Measurements from ENCODE around the gene APBB1IP. TPM values are rescaled to one million over a fixed set of nuclear protein-coding genes. Genes with fewer than 3 reads are reported as not detected.

Gene APBB1IP
- total RNA-seq, 1 experiment from 2014 or later = 0.22 TPM

DNA sequence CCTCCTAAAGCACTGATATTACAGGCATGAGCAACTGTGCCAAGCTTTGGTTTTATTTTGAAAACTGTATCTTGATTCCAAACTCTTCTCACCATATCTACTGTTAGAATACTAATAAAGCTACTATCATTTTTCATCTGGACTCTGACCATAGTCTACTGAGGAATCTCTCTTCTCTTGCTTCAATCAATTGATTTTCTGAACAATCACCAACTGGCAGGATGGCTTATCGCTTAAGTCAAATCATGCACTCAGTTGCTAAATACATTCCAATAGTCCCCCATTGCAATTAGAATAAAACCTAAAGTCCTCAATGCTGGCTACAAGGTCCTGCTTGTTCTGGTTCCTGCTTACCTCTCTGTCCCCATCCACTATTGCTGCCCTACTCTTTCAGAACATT is 2.3 kb upstream of the APBB1IP start:
- TF ChIP-seq MXD4 (CRISPR knock-in tag; IDR thresholded peaks at IDR 0.05; ENCODE audit: borderline replicate concordance) (no peak), EMX1 (CRISPR knock-in tag; IDR thresholded peaks at IDR 0.05) (no peak), SMAD4 (CRISPR knock-in tag; IDR thresholded peaks at IDR 0.05) (no peak), ZNF281 (CRISPR knock-in tag; IDR thresholded peaks at IDR 0.05) (no peak), NFATC4 (CRISPR knock-in tag; IDR thresholded peaks at IDR 0.05) (no peak), ZNF671 (CRISPR knock-in tag; IDR thresholded peaks at IDR 0.05) (no peak), ZNF317 (CRISPR knock-in tag; IDR thresholded peaks at IDR 0.05; ENCODE audit: borderline replicate concordance, low read depth) (no peak), SOX15 (CRISPR knock-in tag; IDR thresholded peaks at IDR 0.05) (no peak)
- TF ChIP-seq, protein P1, sequence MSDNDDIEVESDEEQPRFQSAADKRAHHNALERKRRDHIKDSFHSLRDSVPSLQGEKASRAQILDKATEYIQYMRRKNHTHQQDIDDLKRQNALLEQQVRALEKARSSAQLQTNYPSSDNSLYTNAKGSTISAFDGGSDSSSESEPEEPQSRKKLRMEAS (CRISPR knock-in tag; IDR thresholded peaks at IDR 0.05) = no peak
- TF ChIP-seq, protein P2, sequence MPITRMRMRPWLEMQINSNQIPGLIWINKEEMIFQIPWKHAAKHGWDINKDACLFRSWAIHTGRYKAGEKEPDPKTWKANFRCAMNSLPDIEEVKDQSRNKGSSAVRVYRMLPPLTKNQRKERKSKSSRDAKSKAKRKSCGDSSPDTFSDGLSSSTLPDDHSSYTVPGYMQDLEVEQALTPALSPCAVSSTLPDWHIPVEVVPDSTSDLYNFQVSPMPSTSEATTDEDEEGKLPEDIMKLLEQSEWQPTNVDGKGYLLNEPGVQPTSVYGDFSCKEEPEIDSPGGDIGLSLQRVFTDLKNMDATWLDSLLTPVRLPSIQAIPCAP (CRISPR knock-in tag; IDR thresholded peaks at IDR 0.05) = no peak
- POLR2A ChIA-PET = interaction anchor here (0.6 kb wide), 1 partner anchor 506 kb away, joined by 3 read pairs; no protein-coding TSS in a partner anchor
- CTCF ChIA-PET = no interaction called here
- Mint-ChIP-seq H3K27ac (no peak overlapping the region), H3K27me3 (ENCODE audit: low read depth) (peaks cover 40% of the 10 kb centered on the region), H3K4me1 (peaks cover 6% of the 10 kb centered on the region), H3K36me3 (no peaks in the 10 kb centered on the region), H3K9me3 (no peaks in the 10 kb centered on the region), H3K4me3 (no peak overlapping the region)
- DNase-seq (ENCODE audit: low spot score) (no peak), ATAC-seq (no peak)

DNA sequence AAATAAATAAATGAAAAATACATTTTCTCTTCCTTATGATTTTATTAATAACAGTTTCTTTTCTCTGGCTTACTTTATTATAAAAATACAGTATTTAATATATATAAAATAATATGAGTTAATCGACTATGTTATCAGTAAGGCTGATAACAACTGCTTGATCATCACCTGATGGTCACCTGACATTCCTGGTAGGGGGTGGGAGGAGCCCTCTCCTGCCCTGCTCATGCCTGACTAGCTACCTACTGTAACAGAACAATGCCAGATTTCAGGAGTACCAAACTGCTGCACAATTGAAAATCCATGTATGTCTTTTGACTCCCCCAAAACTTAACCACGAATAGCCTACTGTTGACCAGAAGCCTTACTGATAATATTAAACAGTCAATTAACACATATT is 1.3 kb upstream of the APBB1IP start:
- DNase-seq (ENCODE audit: low spot score) (no peak), ATAC-seq (no peak)
- H3K27me3 Mint-ChIP-seq (ENCODE audit: low read depth) = peaks cover 40% of the 10 kb centered on the region
- TF ChIP-seq CREM (CRISPR knock-in tag; IDR thresholded peaks at IDR 0.05) (no peak), HMGA2 (CRISPR knock-in tag; IDR thresholded peaks at IDR 0.05) (peak; percentile 46; the same call in 1 of the 2 replicates), ESRRA (CRISPR knock-in tag; IDR thresholded peaks at IDR 0.05; ENCODE audit: borderline replicate concordance) (no peak)
- TF ChIP-seq, protein P3, sequence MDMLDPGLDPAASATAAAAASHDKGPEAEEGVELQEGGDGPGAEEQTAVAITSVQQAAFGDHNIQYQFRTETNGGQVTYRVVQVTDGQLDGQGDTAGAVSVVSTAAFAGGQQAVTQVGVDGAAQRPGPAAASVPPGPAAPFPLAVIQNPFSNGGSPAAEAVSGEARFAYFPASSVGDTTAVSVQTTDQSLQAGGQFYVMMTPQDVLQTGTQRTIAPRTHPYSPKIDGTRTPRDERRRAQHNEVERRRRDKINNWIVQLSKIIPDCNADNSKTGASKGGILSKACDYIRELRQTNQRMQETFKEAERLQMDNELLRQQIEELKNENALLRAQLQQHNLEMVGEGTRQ (CRISPR knock-in tag; IDR thresholded peaks at IDR 0.05) = 0 out of 2 replicates have a peak, but pooled peaks have one; percentile 26
- H3K27ac Mint-ChIP-seq = no peak overlapping the region
- H3K36me3 Mint-ChIP-seq = no peaks in the 10 kb centered on the region
- H3K4me1 Mint-ChIP-seq = peaks cover 6% of the 10 kb centered on the region
- ChIA-PET CTCF (no interaction called here), POLR2A (no interaction called here)
- H3K9me3 Mint-ChIP-seq = no peaks in the 10 kb centered on the region
- H3K4me3 Mint-ChIP-seq = no peak overlapping the region

DNA sequence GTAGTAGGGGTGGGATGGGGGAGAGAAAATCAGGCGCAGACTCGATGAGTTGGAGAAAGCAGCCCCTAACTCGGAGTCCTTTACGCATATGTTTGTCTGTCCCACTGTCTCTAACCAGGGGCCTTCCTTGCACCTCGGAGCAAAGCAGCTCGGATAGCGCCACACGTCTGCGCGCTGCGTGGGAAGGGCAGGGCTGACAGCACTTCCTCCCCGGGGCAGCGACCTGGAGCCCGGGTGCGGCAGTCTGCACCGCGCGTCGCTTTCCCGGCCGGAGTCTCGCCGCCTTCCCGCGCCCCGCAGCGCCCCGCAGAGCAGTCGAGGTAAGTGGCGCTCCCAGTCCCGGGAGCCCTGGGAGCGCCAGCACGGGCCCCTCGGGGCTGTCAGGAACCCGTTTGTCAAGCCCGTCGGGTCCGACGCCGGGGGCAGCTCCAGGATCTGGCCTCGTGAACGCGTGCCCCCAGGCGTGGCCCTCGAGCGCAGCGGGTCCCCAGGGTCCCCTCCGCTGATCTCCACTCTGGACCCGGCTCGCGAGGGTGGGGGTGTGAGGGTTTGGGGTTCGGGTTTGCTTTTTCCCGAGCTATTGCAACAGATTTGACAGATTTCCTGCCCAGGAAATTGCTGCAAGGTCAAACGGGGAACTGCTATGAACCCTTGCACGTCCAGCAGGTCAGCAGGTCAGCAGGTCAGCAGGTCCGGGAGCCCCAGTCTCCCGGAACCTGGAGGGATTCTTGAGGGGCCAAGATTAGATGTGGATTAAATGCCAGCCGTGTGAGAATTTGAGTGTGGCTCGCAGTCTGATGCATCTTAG is 597 bp downstream of the APBB1IP start:
- ATAC-seq (peak; percentile 67), DNase-seq (ENCODE audit: low spot score) (peak; percentile 43)
- Mint-ChIP-seq H3K36me3 (no peaks in the 10 kb centered on the region), H3K27ac (no peak overlapping the region), H3K4me3 (peak overlapping the region; percentile 65), H3K27me3 (ENCODE audit: low read depth) (peaks cover 40% of the 10 kb centered on the region), H3K4me1 (peaks cover 6% of the 10 kb centered on the region), H3K9me3 (no peaks in the 10 kb centered on the region)
- ChIA-PET POLR2A (no interaction called here), CTCF (no interaction called here)
- TF ChIP-seq ZNF532 (CRISPR knock-in tag; IDR thresholded peaks at IDR 0.05; ENCODE audit: borderline replicate concordance) (no peak), ELF4 (CRISPR knock-in tag; IDR thresholded peaks at IDR 0.05; ENCODE audit: low read depth) (peak; percentile 55; the same call in 1 of the 2 replicates), E2F5 (CRISPR knock-in tag; IDR thresholded peaks at IDR 0.05) (peak; percentile 73; the same call in 1 of the 2 replicates), MYBL2 (CRISPR knock-in tag; IDR thresholded peaks at IDR 0.05) (no peak)
- TF ChIP-seq, protein P1 (CRISPR knock-in tag; IDR thresholded peaks at IDR 0.05) = peak; percentile 76
- TF ChIP-seq, protein P4, sequence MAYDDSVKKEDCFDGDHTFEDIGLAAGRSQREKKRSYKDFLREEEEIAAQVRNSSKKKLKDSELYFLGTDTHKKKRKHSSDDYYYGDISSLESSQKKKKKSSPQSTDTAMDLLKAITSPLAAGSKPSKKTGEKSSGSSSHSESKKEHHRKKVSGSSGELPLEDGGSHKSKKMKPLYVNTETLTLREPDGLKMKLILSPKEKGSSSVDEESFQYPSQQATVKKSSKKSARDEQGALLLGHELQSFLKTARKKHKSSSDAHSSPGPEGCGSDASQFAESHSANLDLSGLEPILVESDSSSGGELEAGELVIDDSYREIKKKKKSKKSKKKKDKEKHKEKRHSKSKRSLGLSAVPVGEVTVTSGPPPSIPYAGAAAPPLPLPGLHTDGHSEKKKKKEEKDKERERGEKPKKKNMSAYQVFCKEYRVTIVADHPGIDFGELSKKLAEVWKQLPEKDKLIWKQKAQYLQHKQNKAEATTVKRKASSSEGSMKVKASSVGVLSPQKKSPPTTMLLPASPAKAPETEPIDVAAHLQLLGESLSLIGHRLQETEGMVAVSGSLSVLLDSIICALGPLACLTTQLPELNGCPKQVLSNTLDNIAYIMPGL (CRISPR knock-in tag; IDR thresholded peaks at IDR 0.05) = 0 out of 2 replicates have a peak, but pooled peaks have one; percentile 26
